DND-41 (cell line): ENCODE results near the gene FAM168A.

ENCODE experiments used
- ATAC-seq: fragments of 200-7000 bp; cut with Tn5 transposase; 3 replicates; pipeline ENCODE4 v1.9.1; 2021; ENCODE audit warnings: low read depth; ENCODE audit not compliant: insufficient read depth
- DNase-seq: peaks from one replicate; pipeline ENCODE4 v3.0.0-alpha.2; 2020
- H2AFZ ChIP-seq: 2 replicates; pipeline ENCODE4 v1.6.0; 2012; ENCODE audit warnings: low read depth, low read length
- H3K27ac ChIP-seq: 2 replicates; pipeline ENCODE4 v1.5.1; 2012; ENCODE audit warnings: low read length, inconsistent platforms
- H3K27me3 ChIP-seq: fragments of 200-600 bp; sonication (generic); 2 replicates; pipeline ENCODE4 v1.6.0; 2012; ENCODE audit warnings: low read length, mild to moderate bottlenecking, inconsistent platforms; ENCODE audit not compliant: insufficient read depth, poor library complexity
- H3K36me3 ChIP-seq: 2 replicates; pipeline ENCODE4 v1.5.1; 2012; ENCODE audit warnings: low read length, inconsistent platforms; ENCODE audit not compliant: insufficient read depth
- H3K4me1 ChIP-seq: 2 replicates; pipeline ENCODE4 v1.5.1; 2012; ENCODE audit warnings: mild to moderate bottlenecking, low read length; ENCODE audit not compliant: insufficient read depth
- H3K4me2 ChIP-seq: 2 replicates; pipeline ENCODE4 v1.6.0; 2012; ENCODE audit warnings: mild to moderate bottlenecking, moderate library complexity, low read length, inconsistent platforms; ENCODE audit not compliant: insufficient read depth
- H3K4me3 ChIP-seq, 2 experiments: fragments of 200-600 bp in 1 of 2; shearing (Covaris generic) in 1 of 2; 2 replicates each; pipeline ENCODE4 v1.5.1; 2012 to 2016; ENCODE audit warnings: inconsistent platforms in 2 of 2, low read length in 2 of 2, mild to moderate bottlenecking in 2 of 2, low read depth in 1 of 2, moderate library complexity in 1 of 2
- H3K79me2 ChIP-seq: 2 replicates; pipeline ENCODE4 v1.6.0; 2012; ENCODE audit warnings: low read length, inconsistent platforms; ENCODE audit not compliant: insufficient read depth
- H3K9ac ChIP-seq: 2 replicates; pipeline ENCODE4 v1.6.0; 2012; ENCODE audit warnings: low read depth, mild to moderate bottlenecking, inconsistent platforms, low read length, moderate library complexity
- H3K9me3 ChIP-seq: 2 replicates; pipeline ENCODE4 v1.5.1; 2012; ENCODE audit warnings: low read length, moderate library complexity, mild to moderate bottlenecking, inconsistent platforms; ENCODE audit not compliant: insufficient read depth, severe bottlenecking
- H4K20me1 ChIP-seq: 2 replicates; pipeline ENCODE4 v1.6.0; 2012; ENCODE audit warnings: low read length; ENCODE audit not compliant: insufficient read depth
- EZH2 ChIP-seq: IDR thresholded peaks from 3 replicates; pipeline ENCODE4 v1.6.1; 2012; ENCODE audit warnings: borderline replicate concordance, low read depth, mild to moderate bottlenecking, moderate library complexity, low read length, inconsistent platforms; ENCODE audit not compliant: severe bottlenecking
- TF ChIP-seq, protein P1 (sequence below): IDR thresholded peaks from 2 replicates; pipeline ENCODE4 v1.5.1; 2012; ENCODE audit warnings: borderline replicate concordance, low read length, moderate library complexity, mild to moderate bottlenecking; ENCODE audit not compliant: poor library complexity, severe bottlenecking; ENCODE audit errors: extremely low read depth

The FAM168A gene

DNA sequence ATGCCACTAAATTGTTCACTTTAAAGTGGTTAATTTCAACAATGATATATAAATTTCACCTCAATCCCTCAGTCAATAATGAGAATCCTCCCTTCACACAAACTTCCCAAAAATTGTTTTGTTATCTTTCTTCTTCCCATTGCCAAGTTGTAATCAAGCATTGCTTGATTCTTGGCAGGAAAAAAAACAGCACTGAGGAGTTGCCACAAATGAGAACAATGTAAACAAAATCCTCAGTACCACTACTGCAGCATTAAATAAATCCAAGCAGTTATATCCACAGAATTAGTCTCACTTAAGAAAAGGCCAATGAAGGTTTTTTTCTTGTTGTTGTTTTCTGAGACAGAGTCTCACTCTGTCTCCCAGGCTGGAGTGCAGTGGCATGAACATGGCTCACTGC lies 38.2 kb downstream of the FAM168A start:
- Histone ChIP-seq H3K4me1 (no peaks in the 10 kb centered on the region), H3K36me3 (no peaks in the 10 kb centered on the region), H3K27me3 (no peaks in the 10 kb centered on the region), H4K20me1 (no peaks in the 10 kb centered on the region; the same call in 1 of the 2 replicates), H2AFZ (no peak overlapping the region), H3K79me2 (peaks cover 26% of the 10 kb centered on the region), H3K9me3 (no peaks in the 10 kb centered on the region), H3K9ac (no peak overlapping the region), H3K27ac (no peak overlapping the region), H3K4me2 (no peak overlapping the region), H3K4me3 (no peak overlapping the region)
- no peak for TF ChIP-seq EZH2
- TF ChIP-seq, protein P1, sequence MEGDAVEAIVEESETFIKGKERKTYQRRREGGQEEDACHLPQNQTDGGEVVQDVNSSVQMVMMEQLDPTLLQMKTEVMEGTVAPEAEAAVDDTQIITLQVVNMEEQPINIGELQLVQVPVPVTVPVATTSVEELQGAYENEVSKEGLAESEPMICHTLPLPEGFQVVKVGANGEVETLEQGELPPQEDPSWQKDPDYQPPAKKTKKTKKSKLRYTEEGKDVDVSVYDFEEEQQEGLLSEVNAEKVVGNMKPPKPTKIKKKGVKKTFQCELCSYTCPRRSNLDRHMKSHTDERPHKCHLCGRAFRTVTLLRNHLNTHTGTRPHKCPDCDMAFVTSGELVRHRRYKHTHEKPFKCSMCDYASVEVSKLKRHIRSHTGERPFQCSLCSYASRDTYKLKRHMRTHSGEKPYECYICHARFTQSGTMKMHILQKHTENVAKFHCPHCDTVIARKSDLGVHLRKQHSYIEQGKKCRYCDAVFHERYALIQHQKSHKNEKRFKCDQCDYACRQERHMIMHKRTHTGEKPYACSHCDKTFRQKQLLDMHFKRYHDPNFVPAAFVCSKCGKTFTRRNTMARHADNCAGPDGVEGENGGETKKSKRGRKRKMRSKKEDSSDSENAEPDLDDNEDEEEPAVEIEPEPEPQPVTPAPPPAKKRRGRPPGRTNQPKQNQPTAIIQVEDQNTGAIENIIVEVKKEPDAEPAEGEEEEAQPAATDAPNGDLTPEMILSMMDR, result no peak
- DNase-seq, result no peak
- no peak for ATAC-seq

- Histone ChIP-seq H3K79me2 (peaks cover 24% of the 10 kb centered on the region), H3K4me2 (no peak overlapping the region), H3K9ac (no peak overlapping the region), H3K27ac (no peak overlapping the region), H3K4me3 (no peak overlapping the region), H3K9me3 (no peaks in the 10 kb centered on the region), H3K36me3 (no peaks in the 10 kb centered on the region), H3K4me1 (no peaks in the 10 kb centered on the region), H3K27me3 (no peaks in the 10 kb centered on the region), H4K20me1 (no peaks in the 10 kb centered on the region), H2AFZ (no peak overlapping the region)
- DNase-seq, result no peak
- TF ChIP-seq, protein P1, result no peak
- no peak for TF ChIP-seq EZH2
- no peak for ATAC-seq
Observed at GRCh38 chr11:73556966-73557365, 40.9 kb downstream of the FAM168A start.

DNA sequence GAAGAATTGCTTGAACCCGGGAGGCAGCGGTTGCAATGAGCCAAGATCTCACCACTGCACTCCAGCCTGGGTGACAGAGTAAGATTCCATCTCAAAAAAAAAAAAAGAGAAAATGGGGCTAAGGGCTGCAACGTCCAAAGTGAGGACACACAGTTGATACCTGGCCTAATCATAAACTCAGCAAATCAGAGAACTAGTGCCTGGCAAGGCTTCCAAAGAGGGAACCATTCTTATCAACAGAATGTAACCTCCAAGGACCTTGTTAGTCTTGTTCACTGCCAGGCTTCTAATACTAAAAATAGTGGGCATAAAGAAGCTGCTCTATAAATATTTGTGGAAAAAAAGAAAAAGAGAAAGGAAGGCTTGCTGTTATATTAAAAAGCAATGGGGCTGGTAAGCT lies 42.3 kb downstream of the FAM168A start:
- Histone ChIP-seq H3K36me3 (no peaks in the 10 kb centered on the region), H4K20me1 (no peaks in the 10 kb centered on the region), H3K27ac (no peak overlapping the region), H3K79me2 (peaks cover 24% of the 10 kb centered on the region), H3K9me3 (no peaks in the 10 kb centered on the region), H3K4me3 (no peak overlapping the region), H3K4me1 (peaks cover 11% of the 10 kb centered on the region; the same call in 1 of the 2 replicates), H3K27me3 (no peaks in the 10 kb centered on the region), H2AFZ (no peak overlapping the region), H3K4me2 (no peak overlapping the region), H3K9ac (no peak overlapping the region)
- no peak for DNase-seq
- no peak for TF ChIP-seq EZH2
- TF ChIP-seq, protein P1, result no peak
- ATAC-seq, result no peak
